Glomerular visceral epithelial cell (primary cell): ENCODE results near the gene MYOZ1.
A peak's percentile ranks its signal among the peaks of the same experiment; 100 is the strongest.
"Not testable (repeated sequence)": the region's sequence is repeated elsewhere in the genome, so short reads cannot be mapped to it uniquely, and the experiment has no call there.

ENCODE experiments used
- DNase-seq: peaks from one replicate; pipeline ENCODE4 v3.0.0-alpha.2; 2016; ENCODE audit errors: extremely low spot score

Gene MYOZ1

GRCh38 chr10:73641328-73642060, at the start of gene MYOZ1:
Gene MYOZ1, minus strand, starts transcription at chr10:73641474. Its CDS starts 1,457 bp downstream, at chr10:73640017.
- DNase-seq, result no peak

GRCh38 chr10:73690755-73691154, 49.5 kb upstream of the MYOZ1 start:
- DNase-seq, result not testable (repeated sequence)

GRCh38 chr10:73689596-73689995, 48.3 kb upstream of the MYOZ1 start:
- DNase-seq, result not testable (repeated sequence)

- DNase-seq, result not testable (repeated sequence)
Measured at GRCh38 chr10:73687641-73688040, 46.4 kb upstream of the MYOZ1 start.

- DNase-seq, result not testable (repeated sequence)
Measured at GRCh38 chr10:73674546-73674945, 33.3 kb upstream of the MYOZ1 start.

GRCh38 chr10:73668378-73668777, 27.1 kb upstream of the MYOZ1 start:
- not testable (repeated sequence) for DNase-seq

- DNase-seq, result not testable (repeated sequence)
Measured at GRCh38 chr10:73666153-73666809, 25.0 kb upstream of the MYOZ1 start.

- DNase-seq, result not testable (repeated sequence)
Measured at GRCh38 chr10:73665581-73665980, 24.3 kb upstream of the MYOZ1 start.

GRCh38 chr10:73664156-73665040, 23.1 kb upstream of the MYOZ1 start:
- not testable (repeated sequence) for DNase-seq

- not testable (repeated sequence) for DNase-seq
Measured at GRCh38 chr10:73663621-73664020, 22.3 kb upstream of the MYOZ1 start.

GRCh38 chr10:73662705-73663104, 21.4 kb upstream of the MYOZ1 start:
- not testable (repeated sequence) for DNase-seq

GRCh38 chr10:73655990-73656298, 14.7 kb upstream of the MYOZ1 start, which contains the start of gene SYNPO2L:
Gene SYNPO2L, minus strand, starts transcription at chr10:73656029. Its CDS starts 107 bp downstream, at chr10:73655922.
- DNase-seq, result no peak

GRCh38 chr10:73655257-73655989, 14.1 kb upstream of the MYOZ1 start:
- DNase-seq, result no peak

GRCh38 chr10:73653701-73654100, 12.4 kb upstream of the MYOZ1 start:
- peak; percentile 26 for DNase-seq

- no peak for DNase-seq
Measured at GRCh38 chr10:73653195-73653594, 11.9 kb upstream of the MYOZ1 start.

GRCh38 chr10:73650537-73651331, 9.5 kb upstream of the MYOZ1 start:
- DNase-seq, result peak; percentile 29

GRCh38 chr10:73649876-73650536, 8.7 kb upstream of the MYOZ1 start:
- DNase-seq, result no peak

- DNase-seq, result peak; percentile 21
Measured at GRCh38 chr10:73648975-73649829, 7.9 kb upstream of the MYOZ1 start.
